ENCODE measurements around the gene PPARA.

The PPARA gene

DNA sequence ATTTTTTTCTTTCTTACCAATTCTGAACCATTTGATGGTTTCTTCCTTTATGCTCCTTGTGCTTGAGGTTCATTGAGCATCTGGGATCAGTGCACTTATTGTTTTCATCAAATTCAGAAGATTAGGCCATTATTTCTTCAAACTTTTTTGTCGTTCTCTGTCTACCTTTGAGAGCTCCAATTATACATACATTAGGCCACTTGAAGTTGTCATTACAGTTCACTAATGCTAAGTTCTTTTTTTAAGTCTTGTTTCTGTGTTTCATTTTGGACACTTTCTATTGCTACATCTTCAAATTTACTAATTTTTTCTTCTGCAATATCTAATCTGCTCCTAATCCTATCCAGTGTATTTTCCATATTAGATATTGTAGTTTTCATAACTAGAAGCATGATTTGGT lies 58.9 kb downstream of the PPARA start:
- no peak for TF ChIP-seq SPI1 (IDR thresholded peaks at IDR 0.05; ENCODE audit: borderline replicate concordance, low read depth)
- no peak for TF ChIP-seq GABPA (IDR thresholded peaks at IDR 0.05; ENCODE audit: low read depth)
- TF ChIP-seq CTCF (IDR thresholded peaks at IDR 0.05; ENCODE audit: insufficient read depth, low read length), result no peak
- DNase-seq (ENCODE audit: low read depth in 1 of 2, low spot score in 1 of 2), result no peak
- Histone ChIP-seq H3K4me3 (replicated peaks; ENCODE audit: insufficient read depth, low read length) (no peak overlapping the region), H3K27ac (replicated peaks) (no peak overlapping the region), H3K27me3 (ENCODE audit: insufficient read depth, poor library complexity, severe bottlenecking) (no peaks in the 10 kb centered on the region)

GRCh38 chr22:46212195-46212594 lies 61.9 kb downstream of the PPARA start:
- H3K4me3 ChIP-seq (replicated peaks; ENCODE audit: insufficient read depth, low read length), result no peak overlapping the region
- TF ChIP-seq, protein P1, sequence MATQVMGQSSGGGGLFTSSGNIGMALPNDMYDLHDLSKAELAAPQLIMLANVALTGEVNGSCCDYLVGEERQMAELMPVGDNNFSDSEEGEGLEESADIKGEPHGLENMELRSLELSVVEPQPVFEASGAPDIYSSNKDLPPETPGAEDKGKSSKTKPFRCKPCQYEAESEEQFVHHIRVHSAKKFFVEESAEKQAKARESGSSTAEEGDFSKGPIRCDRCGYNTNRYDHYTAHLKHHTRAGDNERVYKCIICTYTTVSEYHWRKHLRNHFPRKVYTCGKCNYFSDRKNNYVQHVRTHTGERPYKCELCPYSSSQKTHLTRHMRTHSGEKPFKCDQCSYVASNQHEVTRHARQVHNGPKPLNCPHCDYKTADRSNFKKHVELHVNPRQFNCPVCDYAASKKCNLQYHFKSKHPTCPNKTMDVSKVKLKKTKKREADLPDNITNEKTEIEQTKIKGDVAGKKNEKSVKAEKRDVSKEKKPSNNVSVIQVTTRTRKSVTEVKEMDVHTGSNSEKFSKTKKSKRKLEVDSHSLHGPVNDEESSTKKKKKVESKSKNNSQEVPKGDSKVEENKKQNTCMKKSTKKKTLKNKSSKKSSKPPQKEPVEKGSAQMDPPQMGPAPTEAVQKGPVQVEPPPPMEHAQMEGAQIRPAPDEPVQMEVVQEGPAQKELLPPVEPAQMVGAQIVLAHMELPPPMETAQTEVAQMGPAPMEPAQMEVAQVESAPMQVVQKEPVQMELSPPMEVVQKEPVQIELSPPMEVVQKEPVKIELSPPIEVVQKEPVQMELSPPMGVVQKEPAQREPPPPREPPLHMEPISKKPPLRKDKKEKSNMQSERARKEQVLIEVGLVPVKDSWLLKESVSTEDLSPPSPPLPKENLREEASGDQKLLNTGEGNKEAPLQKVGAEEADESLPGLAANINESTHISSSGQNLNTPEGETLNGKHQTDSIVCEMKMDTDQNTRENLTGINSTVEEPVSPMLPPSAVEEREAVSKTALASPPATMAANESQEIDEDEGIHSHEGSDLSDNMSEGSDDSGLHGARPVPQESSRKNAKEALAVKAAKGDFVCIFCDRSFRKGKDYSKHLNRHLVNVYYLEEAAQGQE (IDR thresholded peaks at IDR 0.05; ENCODE audit: insufficient replicate concordance, low read depth), result no peak
- TF ChIP-seq CTCF (IDR thresholded peaks at IDR 0.05; ENCODE audit: insufficient read depth, low read length), result no peak
- TF ChIP-seq GABPA (IDR thresholded peaks at IDR 0.05; ENCODE audit: low read depth), result no peak
- TF ChIP-seq POLR2AphosphoS5 (IDR thresholded peaks at IDR 0.05; ENCODE audit: low read depth), result no peak
- no peak for DNase-seq (ENCODE audit: low read depth in 1 of 2, low spot score in 1 of 2)

DNA sequence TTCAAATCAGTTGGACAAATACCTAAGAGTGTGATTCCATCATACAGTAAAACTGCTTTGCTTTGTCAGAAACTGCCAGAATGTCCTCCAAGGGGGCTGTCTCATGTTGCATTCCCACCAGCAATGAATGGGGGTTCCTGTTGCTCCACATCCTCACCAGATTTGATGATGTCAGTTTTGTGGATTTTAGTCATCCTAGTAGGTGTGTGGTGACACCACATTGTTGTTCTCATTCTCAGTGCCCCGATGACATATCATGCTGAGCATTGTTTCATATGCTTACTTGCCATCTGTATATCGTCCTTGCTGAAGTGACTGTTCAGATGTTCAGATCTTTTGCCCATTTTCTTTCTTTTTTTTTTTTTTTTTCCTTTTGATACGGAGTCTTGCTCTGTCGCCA lies 62.7 kb downstream of the PPARA start:
- H3K27ac ChIP-seq (replicated peaks), result no peak overlapping the region
- no peaks in the 10 kb centered on the region for H3K27me3 ChIP-seq (ENCODE audit: insufficient read depth, poor library complexity, severe bottlenecking)
- no peak for DNase-seq (ENCODE audit: low read depth in 1 of 2, low spot score in 1 of 2)
- H3K4me3 ChIP-seq (replicated peaks; ENCODE audit: insufficient read depth, low read length), result no peak overlapping the region
- no peak for TF ChIP-seq CTCF (IDR thresholded peaks at IDR 0.05; ENCODE audit: insufficient read depth, low read length)
- no peak for TF ChIP-seq GABPA (IDR thresholded peaks at IDR 0.05; ENCODE audit: low read depth)
- no peak for TF ChIP-seq POLR2AphosphoS5 (IDR thresholded peaks at IDR 0.05; ENCODE audit: low read depth)
- TF ChIP-seq SPI1 (IDR thresholded peaks at IDR 0.05; ENCODE audit: borderline replicate concordance, low read depth), result no peak
- TF ChIP-seq, protein P1 (IDR thresholded peaks at IDR 0.05; ENCODE audit: insufficient replicate concordance, low read depth), result no peak

More at GRCh38 chr22:46212195-46212594, 61.9 kb downstream of the PPARA start:
- H3K27ac ChIP-seq (replicated peaks), result no peak overlapping the region
- no peaks in the 10 kb centered on the region for H3K27me3 ChIP-seq (ENCODE audit: insufficient read depth, poor library complexity, severe bottlenecking)

DNA sequence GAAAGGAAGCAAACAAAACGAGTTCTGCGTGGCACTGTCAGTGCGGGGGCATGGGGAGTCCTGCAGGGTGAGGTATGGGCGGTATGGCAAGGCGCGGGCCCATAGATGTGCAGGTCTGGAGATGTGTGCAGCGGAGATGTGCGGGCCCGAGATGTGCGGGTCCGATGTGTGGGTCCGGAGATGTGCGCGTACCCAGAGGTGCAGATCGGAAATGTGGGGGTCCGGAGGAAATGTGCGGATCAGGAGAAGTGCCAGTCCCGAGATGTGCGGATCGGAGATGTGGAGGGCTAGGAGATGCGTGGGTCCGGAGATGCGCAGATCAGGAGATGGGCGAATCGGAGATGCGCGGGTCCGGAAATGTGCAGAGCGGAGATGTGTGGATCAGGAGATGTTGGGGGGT lies 63.8 kb downstream of the PPARA start:
- no peak for DNase-seq (ENCODE audit: low read depth in 1 of 2, low spot score in 1 of 2)
- Histone ChIP-seq H3K27me3 (ENCODE audit: insufficient read depth, poor library complexity, severe bottlenecking) (no peaks in the 10 kb centered on the region), H3K4me3 (replicated peaks; ENCODE audit: insufficient read depth, low read length) (no peak overlapping the region), H3K27ac (replicated peaks) (no peak overlapping the region)
- TF ChIP-seq SPI1 (IDR thresholded peaks at IDR 0.05; ENCODE audit: borderline replicate concordance, low read depth), result no peak
- TF ChIP-seq, protein P1 (IDR thresholded peaks at IDR 0.05; ENCODE audit: insufficient replicate concordance, low read depth), result no peak
- TF ChIP-seq CTCF (IDR thresholded peaks at IDR 0.05; ENCODE audit: insufficient read depth, low read length), result no peak
- no peak for TF ChIP-seq GABPA (IDR thresholded peaks at IDR 0.05; ENCODE audit: low read depth)
- TF ChIP-seq POLR2AphosphoS5 (IDR thresholded peaks at IDR 0.05; ENCODE audit: low read depth), result no peak
